Eye (tissue), 1 donor: ENCODE measurements around the gene GFOD1.

Experiments used
- DNase-seq: peaks from one replicate; pipeline ENCODE4 v3.0.0-alpha.2; 2015

GFOD1 gene

GRCh38 chr6:13487122-13488014, at the start of gene GFOD1:
GFOD1 (minus strand) TSS chr6:13487600; CDS start chr6:13486890, 710 bp downstream.
- DNase-seq, result peak; percentile 90

GRCh38 chr6:13536796-13537526, 49.6 kb upstream of the GFOD1 start:
- no peak for DNase-seq

- no peak for DNase-seq
These were observed 47.9 kb upstream of the GFOD1 start for GRCh38 chr6:13535306-13535705.

GRCh38 chr6:13534536-13534935, 47.1 kb upstream of the GFOD1 start:
- no peak for DNase-seq

- no peak for DNase-seq
These were observed 44.6 kb upstream of the GFOD1 start for GRCh38 chr6:13531956-13532355.

- no peak for DNase-seq
These were observed 41.5 kb upstream of the GFOD1 start for GRCh38 chr6:13528777-13529343.

GRCh38 chr6:13528232-13528631, 40.8 kb upstream of the GFOD1 start:
- DNase-seq, result no peak

GRCh38 chr6:13527671-13528056, 40.3 kb upstream of the GFOD1 start:
- DNase-seq, result no peak

GRCh38 chr6:13526727-13527670, 39.6 kb upstream of the GFOD1 start:
- DNase-seq, result no peak

GRCh38 chr6:13526357-13526726, 38.9 kb upstream of the GFOD1 start:
- no peak for DNase-seq

- DNase-seq, result no peak
These were observed 37.6 kb upstream of the GFOD1 start for GRCh38 chr6:13524801-13525508.

- no peak for DNase-seq
These were observed 36.6 kb upstream of the GFOD1 start for GRCh38 chr6:13523826-13524622.

- no peak for DNase-seq
These were observed 35.3 kb upstream of the GFOD1 start for GRCh38 chr6:13522656-13523055.

GRCh38 chr6:13519839-13520238, 32.4 kb upstream of the GFOD1 start:
- DNase-seq, result no peak

- no peak for DNase-seq
These were observed 29.7 kb upstream of the GFOD1 start for GRCh38 chr6:13517116-13517515.

- DNase-seq, result no peak
These were observed 28.5 kb upstream of the GFOD1 start for GRCh38 chr6:13515912-13516311.

- no peak for DNase-seq
These were observed 26.5 kb upstream of the GFOD1 start for GRCh38 chr6:13513626-13514502.

- DNase-seq, result no peak
These were observed 25.5 kb upstream of the GFOD1 start for GRCh38 chr6:13512900-13513299.

GRCh38 chr6:13511913-13512717, 24.7 kb upstream of the GFOD1 start:
- no peak for DNase-seq
